GM12878 (cell line): Measurements from ENCODE around the gene PUS7. TPM values are rescaled to one million over a fixed set of nuclear protein-coding genes. Genes with fewer than 3 reads are reported as not detected.

Experiments
- ATAC-seq: fragments of 200-7000 bp; cut with Tn5 transposase; 3 replicates; pipeline ENCODE4 v1.9.1; 2020; ENCODE audit warnings: mild to moderate bottlenecking, moderate library complexity
- BruUV-seq: library from RNA; stranded (reverse); fragments of 400-500 nt; replicated peaks from 2 replicates; lab custom pipeline; 2021; lab: Mats Ljungman, UMichigan
- CTCF ChIA-PET: fragments of 300-600 bp; sonication (Branson Sonifier 250); formaldehyde crosslinking; extraction: SDS; loops from one replicate; lab custom pipeline; 2021; ENCODE audit warnings: inconsistent platforms; lab: Yijun Ruan, JAX
- POLR2A ChIA-PET: fragments of 350-600 bp; formaldehyde crosslinking; extraction: SDS; loops from one replicate; lab custom pipeline; 2021; ENCODE audit warnings: inconsistent platforms; lab: Charles Lee
- RAD21 ChIA-PET: fragments of 300-600 bp; sonication (Branson Sonifier 250); formaldehyde crosslinking; loops from one replicate; lab custom pipeline; 2023; ENCODE audit warnings: antibody characterized with exemption; ENCODE audit not compliant: unreplicated experiment; lab: Charles Lee
- SMC1A ChIA-PET: fragments of 300-600 bp; sonication (Branson Sonifier 250); formaldehyde crosslinking; loops from one replicate; lab custom pipeline; 2023; ENCODE audit not compliant: unreplicated experiment, uncharacterized antibody; lab: Charles Lee
- DNase-seq: peaks from one replicate; pipeline ENCODE4 v3.0.0-alpha.2; 2011; ENCODE audit warnings: low read depth, low spot score
- FAIRE-seq: peaks from 3 replicates; lab custom pipeline; 2011; peaks lifted over from hg19 to GRCh38; lab: Jason Lieb, UNC
- H2AFZ ChIP-seq: 2 replicates; pipeline ENCODE4 v1.6.0; 2011; ENCODE audit warnings: low read depth, low read length, control low read depth; ENCODE audit not compliant: control insufficient read depth
- H3K27ac ChIP-seq: 2 replicates; pipeline ENCODE4 v1.5.1; 2011; ENCODE audit warnings: control low read depth; ENCODE audit not compliant: control insufficient read depth, insufficient read depth
- H3K27me3 ChIP-seq, 2 experiments: replicated peaks in 1 of 2; 2 replicates each; pipeline versions ENCODE4 v1.6.0 to v1.6.1; 2011; ENCODE audit warnings: low read length in 1 of 2; ENCODE audit not compliant: control insufficient read depth in 2 of 2, insufficient read depth in 2 of 2
- H3K36me3 ChIP-seq, 2 experiments: 2 replicates each; pipeline ENCODE4 v1.5.1; 2011; ENCODE audit warnings: low read length in 1 of 2; ENCODE audit not compliant: control insufficient read depth in 2 of 2, insufficient read depth in 2 of 2
- H3K4me1 ChIP-seq: 2 replicates; pipeline ENCODE4 v1.6.1; 2011; ENCODE audit warnings: mild to moderate bottlenecking, low read length, moderate library complexity, mixed read lengths; ENCODE audit not compliant: control insufficient read depth, insufficient read depth
- H3K4me2 ChIP-seq: 2 replicates; pipeline ENCODE4 v1.6.0; 2011; ENCODE audit warnings: control low read depth; ENCODE audit not compliant: control insufficient read depth, insufficient read depth
- H3K4me3 ChIP-seq: fragments of 200-600 bp; sonication (generic); 2 replicates; pipeline ENCODE4 v1.5.1; 2016
- H3K79me2 ChIP-seq: 2 replicates; pipeline ENCODE4 v1.6.0; 2011; ENCODE audit warnings: low read length; ENCODE audit not compliant: control insufficient read depth, insufficient read depth
- H3K9ac ChIP-seq: 2 replicates; pipeline ENCODE4 v1.8.0; 2011; ENCODE audit warnings: low read length, control low read depth, mixed read lengths; ENCODE audit not compliant: control insufficient read depth, insufficient read depth
- H3K9me3 ChIP-seq: replicated peaks from 3 replicates; pipeline ENCODE4 v1.5.1; 2011; ENCODE audit warnings: mild to moderate bottlenecking, low read length; ENCODE audit not compliant: control insufficient read depth, insufficient read depth
- H4K20me1 ChIP-seq: 2 replicates; pipeline ENCODE4 v1.6.0; 2011; ENCODE audit not compliant: control insufficient read depth, insufficient read depth
- ATF3 ChIP-seq: IDR thresholded peaks from 2 replicates; pipeline ENCODE4 v1.6.1; 2011; ENCODE audit warnings: low read depth, mild to moderate bottlenecking, low read length, moderate library complexity, borderline replicate concordance; ENCODE audit errors: extremely low read depth
- EZH2 ChIP-seq: IDR thresholded peaks from 2 replicates; pipeline ENCODE4 v1.6.1; 2012; ENCODE audit warnings: low read depth, mild to moderate bottlenecking, control low read depth, inconsistent platforms, low read length, borderline replicate concordance; ENCODE audit not compliant: control insufficient read depth
- NRF1 ChIP-seq: conservative IDR thresholded peaks from 2 replicates; pipeline ENCODE4 v1.6.1; 2011; ENCODE audit warnings: mild to moderate bottlenecking, low read depth, low read length, improper control_type of control experiment
- REST ChIP-seq: IDR thresholded peaks from 2 replicates; pipeline ENCODE4 v1.6.1; 2012; ENCODE audit warnings: mild to moderate bottlenecking, low read depth, low read length
- SREBF2 ChIP-seq: IDR thresholded peaks from 2 replicates; pipeline ENCODE4 v1.6.1; 2012; ENCODE audit warnings: mild to moderate bottlenecking, low read length
- WGBS: methylation state at CpG from one replicate; pipeline ENCODE4 v1.1.6; 2016; ENCODE audit warnings: low lambda C conversion rate; ENCODE audit not compliant: insufficient replicate concordance, insufficient coverage; ENCODE audit errors: missing lambda C conversion rate; 5-methylcytosine and 5-hydroxymethylcytosine counted together
- in situ Hi-C: fragments of 300-500 bp; cut with MboI; formaldehyde crosslinking; loops from 9 replicates; pipeline ENCODE4 v1.14.3; 2018; ENCODE audit warnings: mixed read lengths
- intact Hi-C: fragments of 100-400 bp; cut with micrococcal nuclease; formaldehyde crosslinking; loops from one replicate; pipeline ENCODE4 v1.14.2; 2022; ENCODE audit not compliant: unreplicated experiment
- polyA plus RNA-seq, 11 experiments: library from polyadenylated mRNA; depleted of rRNA in 4 of 11; unstranded in 6 of 11; stranded (reverse) in 5 of 11; fragments of >200 nt; fragmentation: Nextera tagmentation in 4 of 11; fragmentation: Illumina TruSeq in 1 of 11; extraction: Ambion mirVana in 4 of 11; extraction: Trizol in 1 of 11; gene quantifications; 1 replicate in 1 of 11; 2 replicates in 10 of 11; pipeline versions ENCODE4 v1.2.1 to v1.2.3, GENCODE V29; 2011 to 2016; ENCODE audit warnings: inconsistent platforms in 2 of 11, missing spikeins in 2 of 11, low read depth in 1 of 11
- total RNA-seq, 4 experiments: library from RNA; depleted of rRNA in 3 of 4; stranded (reverse); fragments of >200 nt in 3 of 4; fragmentation: Illumina TruSeq in 1 of 4; extraction: Trizol in 1 of 4; gene quantifications; 2 replicates each; pipeline versions ENCODE4 v1.2.1 to v1.2.3, GENCODE V29; 2013 to 2021

PUS7 gene
- total and polyA plus RNA-seq, 10 of the 15 experiments (the other 5 are each of a cell fraction or from before 2014, with no cell fraction given): 5.6 to 28.5 (median 22.4) TPM

GRCh38 chr7:105489409-105489808 lies 32.7 kb downstream of the PUS7 start:
- ChIA-PET RAD21 (interaction anchor here (0.6 kb wide), 1 partner anchor 554 kb away, joined by 3 read pairs; no protein-coding TSS in a partner anchor), CTCF (interaction anchor here (0.9 kb wide), 1 partner anchor 9 kb away, joined by 3 read pairs; no protein-coding TSS in a partner anchor), POLR2A (interaction anchor here (0.6 kb wide), 2 partner anchors 17 to 497 kb away, joined by 3 to 6 read pairs; no protein-coding TSS in a partner anchor), SMC1A (no interaction called here)
- no peaks in the 10 kb centered on the region for H4K20me1 ChIP-seq
- ATAC-seq: no peak
- FAIRE-seq: no peak
- H3K4me1 ChIP-seq: no peaks in the 10 kb centered on the region
- H3K9me3 ChIP-seq: no peaks in the 10 kb centered on the region
- H3K27ac ChIP-seq: no peak overlapping the region
- no TSS peak for BruUV-seq
- no peaks in the 10 kb centered on the region for H3K27me3 ChIP-seq
- no peaks in the 10 kb centered on the region for H3K79me2 ChIP-seq
- in situ Hi-C loops: no loop called here
- H2AFZ ChIP-seq: no peak overlapping the region
- TF ChIP-seq NRF1 (no peak), SREBF2 (no peak), ATF3 (no peak), EZH2 (no peak), REST (no peak)
- TF ChIP-seq, all 136 proteins: peak for 0
- Histone ChIP-seq H3K4me3 (no peak overlapping the region), H3K9ac (no peak overlapping the region), H3K4me2 (no peak overlapping the region), H3K36me3 (peaks cover 1 to 10% of the 10 kb centered on the region in 2 experiments; a peak in 3 of 4 replicates)
- intact Hi-C loops: no loop called here
- 99% methylated on average over 3 of the region's 3 CpGs for WGBS
- no peak for DNase-seq
